Peyer's patch (tissue), 4 donors: ENCODE measurements around the gene CHST6. TPM values are rescaled to one million over a fixed set of nuclear protein-coding genes. Genes with fewer than 3 reads are reported as not detected.
A peak's percentile ranks its signal among the peaks of the same experiment; 100 is the strongest.

Source experiments
- DNase-seq, 3 donors: peaks; one replicate each; pipeline ENCODE4 v3.0.0-alpha.2; 2017 to 2019
- H3K27ac ChIP-seq, 4 donors: fragments of 200-600 bp; sonication (generic); one replicate each; pipeline ENCODE4 v1.5.1; 2016 to 2019
- H3K27me3 ChIP-seq, 2 donors: fragments of 200-600 bp; sonication (generic); one replicate each; pipeline ENCODE4 v1.5.1; 2019
- H3K36me3 ChIP-seq, 3 donors: fragments of 200-600 bp; sonication (generic); one replicate each; pipeline ENCODE4 v1.5.1; 2016 to 2019
- H3K4me1 ChIP-seq, 4 donors: fragments of 200-600 bp; sonication (generic); one replicate each; pipeline ENCODE4 v1.5.1; 2016 to 2019
- H3K4me3 ChIP-seq, 4 donors: fragments of 200-600 bp; sonication (generic); 1 replicate in 3 of 4; 2 replicates in 1 of 4; pipeline ENCODE4 v1.5.1; 2016 to 2019; ENCODE audit warnings: mild to moderate bottlenecking in 1 of 4
- H3K9me3 ChIP-seq, 4 donors: fragments of 200-600 bp; sonication (generic); one replicate each; pipeline ENCODE4 v1.5.1; 2016 to 2019; ENCODE audit warnings: mild to moderate bottlenecking in 1 of 4
- POLR2A ChIP-seq, 2 donors: fragments of 450-650 bp; IDR thresholded peaks; one replicate each; pipeline ENCODE4 v1.5.1; 2017; ENCODE audit warnings: antibody characterized with exemption in 2 of 2, mild to moderate bottlenecking in 2 of 2, moderate library complexity in 2 of 2
- total RNA-seq, 4 donors: library from RNA; depleted of rRNA; stranded (reverse); fragments of >200 nt; gene quantifications; one replicate each; pipeline ENCODE4 v1.1.0, GENCODE V29; 2016
- TF ChIP-seq, protein P1 (sequence below), 6 experiments: fragments of 450-650 bp in 4 of 6; fragments of 200-600 bp in 2 of 6; sonication (generic) in 1 of 6; IDR thresholded peaks; one replicate each; pipeline ENCODE4 v1.5.1; 2017 to 2019; ENCODE audit warnings: antibody characterized with exemption in 6 of 6, mild to moderate bottlenecking in 3 of 6, moderate library complexity in 1 of 6

The CHST6 gene
- total RNA-seq, 4 donors from 2014 or later, result 12.8 to 50.2 (median 22.3) TPM; not detected in 1

DNA sequence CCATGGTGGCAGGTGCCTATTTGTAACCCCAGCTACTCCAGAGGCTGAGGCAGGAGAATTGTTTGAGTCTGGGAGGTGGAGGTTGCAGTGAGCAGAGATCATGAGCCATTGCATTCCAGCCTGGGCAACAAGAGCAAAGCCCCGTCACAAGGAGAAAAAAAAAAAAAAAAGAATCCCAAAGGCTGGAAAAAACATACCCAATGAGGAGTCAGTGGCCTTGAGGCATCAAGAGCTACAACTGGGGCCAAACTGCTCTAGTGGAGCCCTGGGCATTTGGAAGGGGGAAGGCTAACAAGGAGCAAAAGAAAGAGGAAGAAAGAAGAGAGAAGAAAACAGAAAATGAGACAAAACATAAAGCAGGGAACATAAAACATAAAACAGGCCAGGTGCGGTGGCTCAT lies 6.9 kb downstream of the CHST6 start:
- no peak overlapping the region for H3K27ac ChIP-seq
- H3K27me3 ChIP-seq, result no peaks in the 10 kb centered on the region
- peaks cover 0 to 16% (median 0%) of the 10 kb centered on the region in 4 donors for H3K4me1 ChIP-seq
- DNase-seq, result no peak
- H3K9me3 ChIP-seq, result no peaks in the 10 kb centered on the region
- TF ChIP-seq, protein P1, sequence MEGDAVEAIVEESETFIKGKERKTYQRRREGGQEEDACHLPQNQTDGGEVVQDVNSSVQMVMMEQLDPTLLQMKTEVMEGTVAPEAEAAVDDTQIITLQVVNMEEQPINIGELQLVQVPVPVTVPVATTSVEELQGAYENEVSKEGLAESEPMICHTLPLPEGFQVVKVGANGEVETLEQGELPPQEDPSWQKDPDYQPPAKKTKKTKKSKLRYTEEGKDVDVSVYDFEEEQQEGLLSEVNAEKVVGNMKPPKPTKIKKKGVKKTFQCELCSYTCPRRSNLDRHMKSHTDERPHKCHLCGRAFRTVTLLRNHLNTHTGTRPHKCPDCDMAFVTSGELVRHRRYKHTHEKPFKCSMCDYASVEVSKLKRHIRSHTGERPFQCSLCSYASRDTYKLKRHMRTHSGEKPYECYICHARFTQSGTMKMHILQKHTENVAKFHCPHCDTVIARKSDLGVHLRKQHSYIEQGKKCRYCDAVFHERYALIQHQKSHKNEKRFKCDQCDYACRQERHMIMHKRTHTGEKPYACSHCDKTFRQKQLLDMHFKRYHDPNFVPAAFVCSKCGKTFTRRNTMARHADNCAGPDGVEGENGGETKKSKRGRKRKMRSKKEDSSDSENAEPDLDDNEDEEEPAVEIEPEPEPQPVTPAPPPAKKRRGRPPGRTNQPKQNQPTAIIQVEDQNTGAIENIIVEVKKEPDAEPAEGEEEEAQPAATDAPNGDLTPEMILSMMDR (IDR thresholded peaks at IDR 0.05), result no peak
- TF ChIP-seq POLR2A (IDR thresholded peaks at IDR 0.05), result no peak
- H3K36me3 ChIP-seq, result no peaks in the 10 kb centered on the region
- no peak overlapping the region for H3K4me3 ChIP-seq

DNA sequence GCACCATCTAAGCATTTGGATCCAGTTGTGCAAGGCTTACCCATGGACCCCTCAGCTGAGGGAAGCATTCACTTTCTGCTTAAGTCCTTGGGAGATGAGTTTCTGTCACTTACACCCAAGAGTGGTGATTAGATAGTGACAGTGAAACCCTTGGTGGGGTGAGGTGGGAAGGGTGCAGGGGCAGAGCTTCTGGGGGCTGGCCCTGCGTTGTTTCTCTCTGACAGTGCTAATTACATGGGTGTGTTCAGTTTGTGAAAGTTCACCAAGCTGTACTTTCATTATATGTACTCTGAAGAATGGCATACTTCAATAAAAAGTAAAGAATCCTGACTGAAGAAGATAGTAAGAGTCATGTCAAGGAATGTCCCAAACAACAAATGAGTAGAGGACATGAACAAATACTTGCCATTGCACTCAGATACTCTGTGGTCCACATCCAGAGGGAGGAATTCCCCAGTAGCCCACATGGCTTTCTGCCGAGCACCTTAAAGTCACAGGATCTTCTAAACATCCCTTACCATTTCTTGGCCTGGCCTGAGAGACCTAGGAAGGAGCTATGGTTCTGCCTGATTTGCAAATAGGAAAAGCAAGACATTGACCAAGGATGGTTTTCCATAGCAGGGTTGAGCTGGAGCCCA lies 8.4 kb downstream of the CHST6 start:
- DNase-seq, result no peak

DNA sequence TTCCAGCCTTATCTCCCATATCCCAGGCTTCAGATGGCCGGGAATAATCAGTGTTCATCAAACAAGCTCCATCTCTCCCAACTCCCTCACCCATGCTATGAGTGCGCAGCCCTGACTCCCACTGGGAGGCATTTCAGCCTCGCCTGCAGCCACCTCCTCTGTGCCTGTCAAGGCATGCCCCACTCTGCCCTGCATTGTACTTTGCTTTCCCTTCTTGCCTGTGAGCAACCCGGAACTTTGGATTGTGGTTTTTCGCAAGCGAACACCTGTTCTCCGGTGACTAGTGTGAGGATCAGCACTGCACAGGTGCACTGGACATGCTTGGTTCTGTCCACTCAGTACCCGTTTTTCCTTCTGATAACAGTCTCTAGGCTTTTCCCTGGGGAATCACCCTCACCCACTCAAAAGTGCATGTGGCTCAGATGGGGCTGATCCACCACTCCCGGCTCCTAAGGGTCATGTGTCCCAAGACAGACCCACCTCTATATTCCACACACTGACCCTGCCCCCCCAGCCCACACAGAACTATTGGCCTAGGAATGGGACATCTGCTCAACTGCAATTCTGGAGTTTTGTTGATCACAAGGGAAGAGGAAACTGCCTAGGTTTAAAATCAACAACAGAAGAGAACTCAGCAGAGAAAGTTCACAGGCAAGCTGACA lies 9.1 kb downstream of the CHST6 start:
- no peaks in the 10 kb centered on the region for H3K27me3 ChIP-seq
- H3K27ac ChIP-seq, result peak overlapping the region in 3 of 4 donors; percentile 2 to 82 (median 71)
- H3K4me3 ChIP-seq, result no peak overlapping the region
- no peaks in the 10 kb centered on the region for H3K36me3 ChIP-seq
- TF ChIP-seq POLR2A (IDR thresholded peaks at IDR 0.05), result no peak
- TF ChIP-seq, protein P1 (IDR thresholded peaks at IDR 0.05), result no peak
- H3K9me3 ChIP-seq, result no peaks in the 10 kb centered on the region
- H3K4me1 ChIP-seq, result peaks cover 0 to 12% (median 0%) of the 10 kb centered on the region in 4 donors
- peak in 2 of 3 donors; percentile 70 to 73 for DNase-seq

More for the DNA sequence above, 8.4 kb downstream of the CHST6 start:
- H3K27me3 ChIP-seq, result no peaks in the 10 kb centered on the region
- peaks cover 0 to 13% (median 0%) of the 10 kb centered on the region in 4 donors for H3K4me1 ChIP-seq
- H3K4me3 ChIP-seq, result no peak overlapping the region
- H3K36me3 ChIP-seq, result no peaks in the 10 kb centered on the region
- no peaks in the 10 kb centered on the region for H3K9me3 ChIP-seq
- H3K27ac ChIP-seq, result peak overlapping the region in 3 of 4 donors; percentile 2 to 82 (median 71)
- TF ChIP-seq, protein P1 (IDR thresholded peaks at IDR 0.05), result no peak
- TF ChIP-seq POLR2A (IDR thresholded peaks at IDR 0.05), result no peak

DNA sequence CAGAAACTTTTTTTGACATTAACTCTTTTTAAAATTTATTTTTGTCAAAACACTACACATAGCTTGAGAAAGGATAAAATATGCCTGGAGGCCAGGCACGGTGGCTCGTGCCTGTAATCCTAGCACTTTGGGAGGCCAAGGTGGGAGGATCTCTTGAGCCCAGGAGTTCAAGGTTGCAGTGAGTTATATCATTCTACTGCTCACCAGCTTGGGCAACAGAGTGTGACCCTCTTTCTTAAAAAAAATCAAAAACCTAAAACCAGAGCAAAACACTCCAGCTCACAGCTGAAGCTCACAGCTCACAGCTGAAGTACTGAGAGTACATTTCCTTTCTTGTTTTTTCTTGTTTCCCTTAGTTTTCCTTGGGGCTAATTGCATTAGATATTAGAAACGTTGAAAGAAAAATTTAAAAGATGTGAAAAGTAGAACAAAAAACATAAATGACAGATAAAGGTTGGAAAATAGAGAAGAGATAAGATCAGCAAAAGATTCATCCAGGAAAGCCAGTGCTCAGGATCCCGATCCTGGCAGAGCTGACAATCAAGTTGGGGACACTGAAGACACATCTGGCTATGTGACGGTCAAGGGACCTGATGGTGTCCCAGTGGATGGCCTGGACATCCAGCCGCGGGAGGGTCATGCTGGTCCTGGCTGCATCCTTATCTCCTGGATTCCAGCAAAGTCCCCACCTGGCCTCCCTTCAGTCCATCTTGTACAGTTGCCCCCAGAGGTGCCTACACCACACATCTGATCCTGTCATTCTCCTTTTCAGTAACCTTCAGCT lies 9.8 kb downstream of the CHST6 start:
- H3K4me1 ChIP-seq, result peaks cover 0 to 12% (median 0%) of the 10 kb centered on the region in 4 donors
- peak overlapping the region in 2 of 4 donors; percentile 71 to 82 for H3K27ac ChIP-seq
- no peak overlapping the region for H3K4me3 ChIP-seq
- H3K9me3 ChIP-seq, result no peaks in the 10 kb centered on the region
- no peaks in the 10 kb centered on the region for H3K36me3 ChIP-seq
- DNase-seq, result no peak
- no peak for TF ChIP-seq POLR2A (IDR thresholded peaks at IDR 0.05)
- TF ChIP-seq, protein P1 (IDR thresholded peaks at IDR 0.05), result no peak
- no peaks in the 10 kb centered on the region for H3K27me3 ChIP-seq

DNA sequence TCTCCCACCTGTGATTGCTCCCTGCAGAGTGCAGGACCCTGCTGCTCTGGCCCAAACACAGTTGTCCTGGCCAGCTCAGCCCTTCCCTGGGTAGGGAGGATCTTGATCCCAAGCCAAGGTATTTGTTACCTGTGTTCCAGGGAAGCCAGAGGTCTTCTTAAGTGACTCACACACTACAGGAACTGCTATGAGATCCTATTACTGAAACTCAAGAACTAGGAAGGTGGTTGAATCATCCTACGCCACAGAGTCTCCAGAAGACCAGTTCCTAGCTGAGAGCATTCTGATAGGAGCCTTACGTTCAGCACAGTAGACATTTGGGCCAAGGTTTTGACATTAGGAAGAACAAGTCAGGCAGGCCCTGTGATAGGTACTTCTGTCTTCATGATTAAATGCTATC lies 12.0 kb downstream of the CHST6 start:
- TF ChIP-seq, protein P1 (IDR thresholded peaks at IDR 0.05), result no peak
- no peak for TF ChIP-seq POLR2A (IDR thresholded peaks at IDR 0.05)
- Histone ChIP-seq H3K27me3 (no peaks in the 10 kb centered on the region), H3K4me3 (no peak overlapping the region), H3K4me1 (peaks cover 0 to 12% (median 0%) of the 10 kb centered on the region in 4 donors), H3K27ac (no peak overlapping the region), H3K36me3 (no peaks in the 10 kb centered on the region), H3K9me3 (no peaks in the 10 kb centered on the region)
- no peak for DNase-seq
